Measurements from ENCODE around the gene EIF2B1.

EIF2B1 gene

GRCh38 chr12:123633379-123634141 lies at the start of gene EIF2B1, which contains the start of gene GTF2H3:
Gene EIF2B1 (minus strand): TSS chr12:123633686. CDS start chr12:123633557, 129 bp downstream.
Gene GTF2H3 (plus strand): TSS chr12:123633829. CDS start chr12:123633860, 31 bp downstream.
- DNase-seq = peak; percentile 97

- no peak for DNase-seq
Measured at GRCh38 chr12:123681605-123682004, 48.1 kb upstream of the EIF2B1 start.

- no peak for DNase-seq
Measured at GRCh38 chr12:123678981-123679380, 45.5 kb upstream of the EIF2B1 start.

GRCh38 chr12:123676616-123677320 lies 43.3 kb upstream of the EIF2B1 start:
- no peak for DNase-seq

- DNase-seq = no peak
Measured at GRCh38 chr12:123675436-123675835, 42.0 kb upstream of the EIF2B1 start.

- DNase-seq = peak; percentile 46
Measured at GRCh38 chr12:123671876-123672275, 38.4 kb upstream of the EIF2B1 start.

GRCh38 chr12:123670882-123671728 lies 37.6 kb upstream of the EIF2B1 start, which contains the start of gene TCTN2:
Gene TCTN2 (plus strand): TSS chr12:123671113. CDS start chr12:123671241, 128 bp downstream.
- DNase-seq = peak; percentile 92

- no peak for DNase-seq
Measured at GRCh38 chr12:123667771-123668170, 34.3 kb upstream of the EIF2B1 start.

- peak; percentile 97 for DNase-seq
Measured at GRCh38 chr12:123659996-123660727, 26.7 kb upstream of the EIF2B1 start.

- no peak for DNase-seq
Measured at GRCh38 chr12:123657211-123657610, 23.7 kb upstream of the EIF2B1 start.

GRCh38 chr12:123656392-123656791 lies 22.9 kb upstream of the EIF2B1 start:
- DNase-seq = no peak

- DNase-seq = no peak
Measured at GRCh38 chr12:123655420-123655819, 21.9 kb upstream of the EIF2B1 start.

- DNase-seq = no peak
Measured at GRCh38 chr12:123654129-123654701, 20.7 kb upstream of the EIF2B1 start.

- no peak for DNase-seq
Measured at GRCh38 chr12:123648401-123648800, 14.9 kb upstream of the EIF2B1 start.

- no peak for DNase-seq
Measured at GRCh38 chr12:123645878-123646277, 12.4 kb upstream of the EIF2B1 start.

GRCh38 chr12:123645380-123645779 lies 11.9 kb upstream of the EIF2B1 start:
- DNase-seq = no peak

GRCh38 chr12:123643911-123644310 lies 10.4 kb upstream of the EIF2B1 start:
- DNase-seq = no peak

- DNase-seq = no peak
Measured at GRCh38 chr12:123634142-123634561, 666 bp upstream of the EIF2B1 start.

- peak; percentile 5 for DNase-seq
Measured at GRCh38 chr12:123621619-123622530, 11.6 kb downstream of the EIF2B1 start.

GRCh38 chr12:123621101-123621500 lies 12.4 kb downstream of the EIF2B1 start:
- no peak for DNase-seq

- DNase-seq = no peak
Measured at GRCh38 chr12:123617580-123617979, 15.9 kb downstream of the EIF2B1 start.

All from HCEC 1CT (cell line).